H1 (cell line): ENCODE results near the gene RASL10A. TPM values are rescaled to one million over a fixed set of nuclear protein-coding genes. Genes with fewer than 3 reads are reported as not detected.

Experiments
- CBX5 ChIP-seq: fragments of 300-800, 300-1000 bp; sonication (generic); IDR thresholded peaks from 2 replicates; pipeline ENCODE4 v1.7.1; 2016; ENCODE audit warnings: antibody characterized with exemption, low read length, low read depth
- JUND ChIP-seq: IDR thresholded peaks from 2 replicates; pipeline ENCODE4 v1.6.1; 2011; ENCODE audit warnings: mild to moderate bottlenecking, improper control_type of control experiment, low read length
- NANOG ChIP-seq: IDR thresholded peaks from 2 replicates; pipeline ENCODE4 v1.6.1; 2011; ENCODE audit warnings: low read length, low read depth, mild to moderate bottlenecking, inconsistent platforms; ENCODE audit not compliant: insufficient read depth, poor library complexity, severe bottlenecking
- NRF1 ChIP-seq: IDR thresholded peaks from 2 replicates; pipeline ENCODE4 v1.6.1; 2011; ENCODE audit warnings: mild to moderate bottlenecking, low read depth, low read length, improper control_type of control experiment
- SIRT6 ChIP-seq: IDR thresholded peaks from one replicate; pipeline ENCODE4 v1.7.1; 2012; ENCODE audit warnings: low read length, inconsistent platforms
- SP1 ChIP-seq: IDR thresholded peaks from 2 replicates; pipeline ENCODE4 v1.6.1; 2011; ENCODE audit warnings: low read depth, low read length
- polyA plus RNA-seq, 7 experiments: library from polyadenylated mRNA; depleted of rRNA in 3 of 7; stranded (reverse) in 5 of 7; unstranded in 2 of 7; fragments of >200 nt in 5 of 7; fragments of 200-250 nt in 2 of 7; gene quantifications; 1 replicate in 5 of 7; 2 replicates in 1 of 7; 4 replicates in 1 of 7; pipeline versions ENCODE4 v1.2.1 to v1.2.3, GENCODE V29; 2011 to 2013; ENCODE audit warnings: missing spikeins in 2 of 7, mixed read lengths in 2 of 7
- total RNA-seq: library from RNA; stranded (reverse); fragmentation: NEBNext Ultra II Directional; extraction: Animal tissue kit (Norgen Biotek cat#: 25700); gene quantifications from 2 replicates; pipeline ENCODE4 v1.2.1, GENCODE V29; 2021
- TF ChIP-seq, protein P1 (sequence below): fragments of 300-600 bp; sonication (generic); IDR thresholded peaks from 2 replicates; pipeline ENCODE4 v1.7.1; 2012; ENCODE audit warnings: low read length, moderate library complexity, mild to moderate bottlenecking, inconsistent platforms; ENCODE audit not compliant: insufficient replicate concordance
- TF ChIP-seq, protein P2 (sequence below), 3 experiments: IDR thresholded peaks; 1 replicate in 2 of 3; 2 replicates in 1 of 3; pipeline versions ENCODE4 v1.5.1 to v1.6.1; 2011; ENCODE audit warnings: low read length in 3 of 3, mild to moderate bottlenecking in 3 of 3, inconsistent platforms in 2 of 3, low read depth in 1 of 3, moderate library complexity in 1 of 3; ENCODE audit not compliant: insufficient read depth in 1 of 3; ENCODE audit errors: control extremely low read depth in 1 of 3

RASL10A gene
- total and polyA plus RNA-seq, 2 of the 8 experiments (the other 6 are each of a cell fraction or from before 2014, with no cell fraction given), result 1.1 to 1.5 TPM

DNA sequence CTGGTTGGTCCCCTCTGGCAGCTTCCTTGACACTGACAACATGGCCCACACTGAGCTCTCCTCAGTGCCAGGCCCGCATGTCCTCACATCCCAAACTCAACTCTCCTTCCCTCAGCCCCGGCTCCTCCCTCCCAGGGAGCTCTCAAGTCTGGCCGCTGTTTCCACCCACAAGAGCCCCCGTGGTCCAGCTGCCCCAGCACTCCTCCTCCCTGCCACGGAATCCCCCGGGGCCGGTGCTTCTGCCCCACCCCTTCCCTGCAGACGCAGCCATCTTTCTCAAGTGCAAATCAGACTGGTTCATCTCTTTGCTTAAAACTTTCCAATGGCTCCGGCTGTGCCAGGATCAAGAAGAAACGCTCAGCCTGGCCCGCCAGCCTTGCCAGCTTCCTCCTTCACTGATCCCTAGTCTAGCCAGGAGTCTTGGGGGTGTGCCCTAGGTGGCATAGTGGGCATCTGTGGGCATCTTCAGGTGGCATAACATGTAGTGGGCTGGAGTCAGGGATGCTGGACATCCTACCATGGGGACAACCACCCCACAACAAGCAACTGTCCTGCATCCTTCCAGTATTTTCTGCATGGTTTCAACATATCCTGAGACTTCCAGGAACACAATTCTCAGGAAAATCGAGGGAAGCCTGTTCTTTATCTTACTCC, 22.3 kb upstream of the RASL10A start (continued):
- TF ChIP-seq, protein P1, sequence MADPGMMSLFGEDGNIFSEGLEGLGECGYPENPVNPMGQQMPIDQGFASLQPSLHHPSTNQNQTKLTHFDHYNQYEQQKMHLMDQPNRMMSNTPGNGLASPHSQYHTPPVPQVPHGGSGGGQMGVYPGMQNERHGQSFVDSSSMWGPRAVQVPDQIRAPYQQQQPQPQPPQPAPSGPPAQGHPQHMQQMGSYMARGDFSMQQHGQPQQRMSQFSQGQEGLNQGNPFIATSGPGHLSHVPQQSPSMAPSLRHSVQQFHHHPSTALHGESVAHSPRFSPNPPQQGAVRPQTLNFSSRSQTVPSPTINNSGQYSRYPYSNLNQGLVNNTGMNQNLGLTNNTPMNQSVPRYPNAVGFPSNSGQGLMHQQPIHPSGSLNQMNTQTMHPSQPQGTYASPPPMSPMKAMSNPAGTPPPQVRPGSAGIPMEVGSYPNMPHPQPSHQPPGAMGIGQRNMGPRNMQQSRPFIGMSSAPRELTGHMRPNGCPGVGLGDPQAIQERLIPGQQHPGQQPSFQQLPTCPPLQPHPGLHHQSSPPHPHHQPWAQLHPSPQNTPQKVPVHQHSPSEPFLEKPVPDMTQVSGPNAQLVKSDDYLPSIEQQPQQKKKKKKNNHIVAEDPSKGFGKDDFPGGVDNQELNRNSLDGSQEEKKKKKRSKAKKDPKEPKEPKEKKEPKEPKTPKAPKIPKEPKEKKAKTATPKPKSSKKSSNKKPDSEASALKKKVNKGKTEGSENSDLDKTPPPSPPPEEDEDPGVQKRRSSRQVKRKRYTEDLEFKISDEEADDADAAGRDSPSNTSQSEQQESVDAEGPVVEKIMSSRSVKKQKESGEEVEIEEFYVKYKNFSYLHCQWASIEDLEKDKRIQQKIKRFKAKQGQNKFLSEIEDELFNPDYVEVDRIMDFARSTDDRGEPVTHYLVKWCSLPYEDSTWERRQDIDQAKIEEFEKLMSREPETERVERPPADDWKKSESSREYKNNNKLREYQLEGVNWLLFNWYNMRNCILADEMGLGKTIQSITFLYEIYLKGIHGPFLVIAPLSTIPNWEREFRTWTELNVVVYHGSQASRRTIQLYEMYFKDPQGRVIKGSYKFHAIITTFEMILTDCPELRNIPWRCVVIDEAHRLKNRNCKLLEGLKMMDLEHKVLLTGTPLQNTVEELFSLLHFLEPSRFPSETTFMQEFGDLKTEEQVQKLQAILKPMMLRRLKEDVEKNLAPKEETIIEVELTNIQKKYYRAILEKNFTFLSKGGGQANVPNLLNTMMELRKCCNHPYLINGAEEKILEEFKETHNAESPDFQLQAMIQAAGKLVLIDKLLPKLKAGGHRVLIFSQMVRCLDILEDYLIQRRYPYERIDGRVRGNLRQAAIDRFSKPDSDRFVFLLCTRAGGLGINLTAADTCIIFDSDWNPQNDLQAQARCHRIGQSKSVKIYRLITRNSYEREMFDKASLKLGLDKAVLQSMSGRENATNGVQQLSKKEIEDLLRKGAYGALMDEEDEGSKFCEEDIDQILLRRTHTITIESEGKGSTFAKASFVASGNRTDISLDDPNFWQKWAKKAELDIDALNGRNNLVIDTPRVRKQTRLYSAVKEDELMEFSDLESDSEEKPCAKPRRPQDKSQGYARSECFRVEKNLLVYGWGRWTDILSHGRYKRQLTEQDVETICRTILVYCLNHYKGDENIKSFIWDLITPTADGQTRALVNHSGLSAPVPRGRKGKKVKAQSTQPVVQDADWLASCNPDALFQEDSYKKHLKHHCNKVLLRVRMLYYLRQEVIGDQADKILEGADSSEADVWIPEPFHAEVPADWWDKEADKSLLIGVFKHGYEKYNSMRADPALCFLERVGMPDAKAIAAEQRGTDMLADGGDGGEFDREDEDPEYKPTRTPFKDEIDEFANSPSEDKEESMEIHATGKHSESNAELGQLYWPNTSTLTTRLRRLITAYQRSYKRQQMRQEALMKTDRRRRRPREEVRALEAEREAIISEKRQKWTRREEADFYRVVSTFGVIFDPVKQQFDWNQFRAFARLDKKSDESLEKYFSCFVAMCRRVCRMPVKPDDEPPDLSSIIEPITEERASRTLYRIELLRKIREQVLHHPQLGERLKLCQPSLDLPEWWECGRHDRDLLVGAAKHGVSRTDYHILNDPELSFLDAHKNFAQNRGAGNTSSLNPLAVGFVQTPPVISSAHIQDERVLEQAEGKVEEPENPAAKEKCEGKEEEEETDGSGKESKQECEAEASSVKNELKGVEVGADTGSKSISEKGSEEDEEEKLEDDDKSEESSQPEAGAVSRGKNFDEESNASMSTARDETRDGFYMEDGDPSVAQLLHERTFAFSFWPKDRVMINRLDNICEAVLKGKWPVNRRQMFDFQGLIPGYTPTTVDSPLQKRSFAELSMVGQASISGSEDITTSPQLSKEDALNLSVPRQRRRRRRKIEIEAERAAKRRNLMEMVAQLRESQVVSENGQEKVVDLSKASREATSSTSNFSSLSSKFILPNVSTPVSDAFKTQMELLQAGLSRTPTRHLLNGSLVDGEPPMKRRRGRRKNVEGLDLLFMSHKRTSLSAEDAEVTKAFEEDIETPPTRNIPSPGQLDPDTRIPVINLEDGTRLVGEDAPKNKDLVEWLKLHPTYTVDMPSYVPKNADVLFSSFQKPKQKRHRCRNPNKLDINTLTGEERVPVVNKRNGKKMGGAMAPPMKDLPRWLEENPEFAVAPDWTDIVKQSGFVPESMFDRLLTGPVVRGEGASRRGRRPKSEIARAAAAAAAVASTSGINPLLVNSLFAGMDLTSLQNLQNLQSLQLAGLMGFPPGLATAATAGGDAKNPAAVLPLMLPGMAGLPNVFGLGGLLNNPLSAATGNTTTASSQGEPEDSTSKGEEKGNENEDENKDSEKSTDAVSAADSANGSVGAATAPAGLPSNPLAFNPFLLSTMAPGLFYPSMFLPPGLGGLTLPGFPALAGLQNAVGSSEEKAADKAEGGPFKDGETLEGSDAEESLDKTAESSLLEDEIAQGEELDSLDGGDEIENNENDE, result no peak
- TF ChIP-seq SP1 (no peak), SIRT6 (no peak), NRF1 (no peak), JUND (no peak), NANOG (no peak), CBX5 (no peak)
- TF ChIP-seq, protein P2, sequence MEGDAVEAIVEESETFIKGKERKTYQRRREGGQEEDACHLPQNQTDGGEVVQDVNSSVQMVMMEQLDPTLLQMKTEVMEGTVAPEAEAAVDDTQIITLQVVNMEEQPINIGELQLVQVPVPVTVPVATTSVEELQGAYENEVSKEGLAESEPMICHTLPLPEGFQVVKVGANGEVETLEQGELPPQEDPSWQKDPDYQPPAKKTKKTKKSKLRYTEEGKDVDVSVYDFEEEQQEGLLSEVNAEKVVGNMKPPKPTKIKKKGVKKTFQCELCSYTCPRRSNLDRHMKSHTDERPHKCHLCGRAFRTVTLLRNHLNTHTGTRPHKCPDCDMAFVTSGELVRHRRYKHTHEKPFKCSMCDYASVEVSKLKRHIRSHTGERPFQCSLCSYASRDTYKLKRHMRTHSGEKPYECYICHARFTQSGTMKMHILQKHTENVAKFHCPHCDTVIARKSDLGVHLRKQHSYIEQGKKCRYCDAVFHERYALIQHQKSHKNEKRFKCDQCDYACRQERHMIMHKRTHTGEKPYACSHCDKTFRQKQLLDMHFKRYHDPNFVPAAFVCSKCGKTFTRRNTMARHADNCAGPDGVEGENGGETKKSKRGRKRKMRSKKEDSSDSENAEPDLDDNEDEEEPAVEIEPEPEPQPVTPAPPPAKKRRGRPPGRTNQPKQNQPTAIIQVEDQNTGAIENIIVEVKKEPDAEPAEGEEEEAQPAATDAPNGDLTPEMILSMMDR (IDR thresholded peaks at IDR 0.05; ENCODE audit: control extremely low read depth in 1 of 3, insufficient read depth in 1 of 3, low read depth in 1 of 3, low read length in 3 of 3), result no peak
